ENCODE results near the gene KCNK5. TPM values are rescaled to one million over a fixed set of nuclear protein-coding genes. Genes with fewer than 3 reads are reported as not detected.

Gene KCNK5
- total RNA-seq, 1 experiment from 2014 or later: 19.8 TPM

- TF ChIP-seq CTCF (IDR thresholded peaks at IDR 0.05; ENCODE audit: insufficient read depth in 1 of 2, low read depth in 1 of 2, low read length in 1 of 2, severe bottlenecking in 1 of 2, unreplicated experiment in 1 of 2): no peak
These were observed 12.0 kb downstream of the KCNK5 start for GRCh38 chr6:39217177-39217864.

DNA sequence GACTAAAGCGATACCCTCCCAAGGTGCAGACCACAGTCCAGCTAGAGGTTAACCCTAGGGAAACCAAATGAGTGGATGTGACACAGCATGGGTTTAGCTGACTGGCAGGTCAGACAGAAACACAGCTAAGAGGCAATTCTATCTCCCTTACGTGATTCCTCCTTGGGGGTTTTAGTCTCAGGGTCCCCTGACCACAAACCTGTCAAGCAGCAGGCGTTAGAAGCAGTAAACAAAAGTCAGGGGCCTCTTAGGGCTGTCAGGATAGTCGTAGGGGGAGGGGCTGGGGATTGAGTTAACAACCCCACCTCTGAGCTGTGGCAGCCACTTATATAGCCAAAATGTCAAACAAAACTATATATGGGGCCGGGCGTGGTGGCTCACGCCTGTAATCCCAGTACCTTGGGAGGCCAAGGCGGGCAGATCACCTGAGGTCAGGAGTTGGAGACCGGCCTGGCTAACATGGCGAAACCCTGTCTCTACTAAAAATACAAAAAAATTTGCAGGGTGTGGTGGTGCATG lies 13.6 kb downstream of the KCNK5 start:
- H3K27me3 ChIP-seq (replicated peaks; ENCODE audit: control insufficient read depth, insufficient read depth, low read length): no peaks in the 10 kb centered on the region
- H3K36me3 ChIP-seq (ENCODE audit: control insufficient read depth, insufficient read depth, low read length): no peaks in the 10 kb centered on the region; the same call in 1 of the 2 replicates
- no peaks in the 10 kb centered on the region for H3K9me3 ChIP-seq
- H3K27ac Mint-ChIP-seq (ENCODE audit: unreplicated experiment): peak overlapping the region; percentile 10
- peaks cover 30% of the 10 kb centered on the region for H3K4me1 ChIP-seq
- no peak overlapping the region for H3K4me3 Mint-ChIP-seq (ENCODE audit: unreplicated experiment)
- DNase-seq: no peak
- no peaks in the 10 kb centered on the region for H3K9me3 Mint-ChIP-seq (ENCODE audit: unreplicated experiment)
- intact Hi-C loops (cut with micrococcal nuclease; ENCODE audit: unreplicated experiment): no loop called here
- ChIA-PET CTCF (no interaction called here), POLR2A (no interaction called here)
- TF ChIP-seq CTCF (IDR thresholded peaks at IDR 0.05; ENCODE audit: insufficient read depth in 1 of 2, low read depth in 1 of 2, low read length in 1 of 2, severe bottlenecking in 1 of 2, unreplicated experiment in 1 of 2): no peak
- peaks cover 34% of the 10 kb centered on the region for H3K36me3 Mint-ChIP-seq (ENCODE audit: insufficient read depth, unreplicated experiment)
- BruUV-seq (replicated peaks): no TSS peak
- H3K4me1 Mint-ChIP-seq (ENCODE audit: low read depth, unreplicated experiment): no peaks in the 10 kb centered on the region
- H3K4me3 ChIP-seq (ENCODE audit: low read depth, low read length): no peak overlapping the region
- H3K27me3 Mint-ChIP-seq (ENCODE audit: insufficient read depth, unreplicated experiment): no peaks in the 10 kb centered on the region

More at GRCh38 chr6:39217177-39217864, 12.0 kb downstream of the KCNK5 start:
- Mint-ChIP-seq H3K36me3 (ENCODE audit: insufficient read depth, unreplicated experiment) (peaks cover 24% of the 10 kb centered on the region), H3K27me3 (ENCODE audit: insufficient read depth, unreplicated experiment) (no peaks in the 10 kb centered on the region), H3K4me3 (ENCODE audit: unreplicated experiment) (no peak overlapping the region), H3K27ac (ENCODE audit: unreplicated experiment) (no peak overlapping the region), H3K9me3 (ENCODE audit: unreplicated experiment) (no peaks in the 10 kb centered on the region), H3K4me1 (ENCODE audit: low read depth, unreplicated experiment) (peaks cover 4% of the 10 kb centered on the region)
- Histone ChIP-seq H3K36me3 (ENCODE audit: control insufficient read depth, insufficient read depth, low read length) (no peaks in the 10 kb centered on the region; the same call in none of the 2 replicates), H3K9me3 (no peaks in the 10 kb centered on the region), H3K4me1 (peaks cover 22% of the 10 kb centered on the region), H3K27me3 (replicated peaks; ENCODE audit: control insufficient read depth, insufficient read depth, low read length) (no peaks in the 10 kb centered on the region), H3K4me3 (ENCODE audit: low read depth, low read length) (no peak overlapping the region)
- ChIA-PET POLR2A (no interaction called here), CTCF (interaction anchor here (0.6 to 0.7 kb wide), 3 partner anchors 10 to 522 kb away, joined by 3 to 12 read pairs (median 8); no protein-coding TSS in a partner anchor)
- intact Hi-C loops (cut with micrococcal nuclease; ENCODE audit: unreplicated experiment): no loop called here
- no peak for DNase-seq
- no TSS peak for BruUV-seq (replicated peaks)

DNA sequence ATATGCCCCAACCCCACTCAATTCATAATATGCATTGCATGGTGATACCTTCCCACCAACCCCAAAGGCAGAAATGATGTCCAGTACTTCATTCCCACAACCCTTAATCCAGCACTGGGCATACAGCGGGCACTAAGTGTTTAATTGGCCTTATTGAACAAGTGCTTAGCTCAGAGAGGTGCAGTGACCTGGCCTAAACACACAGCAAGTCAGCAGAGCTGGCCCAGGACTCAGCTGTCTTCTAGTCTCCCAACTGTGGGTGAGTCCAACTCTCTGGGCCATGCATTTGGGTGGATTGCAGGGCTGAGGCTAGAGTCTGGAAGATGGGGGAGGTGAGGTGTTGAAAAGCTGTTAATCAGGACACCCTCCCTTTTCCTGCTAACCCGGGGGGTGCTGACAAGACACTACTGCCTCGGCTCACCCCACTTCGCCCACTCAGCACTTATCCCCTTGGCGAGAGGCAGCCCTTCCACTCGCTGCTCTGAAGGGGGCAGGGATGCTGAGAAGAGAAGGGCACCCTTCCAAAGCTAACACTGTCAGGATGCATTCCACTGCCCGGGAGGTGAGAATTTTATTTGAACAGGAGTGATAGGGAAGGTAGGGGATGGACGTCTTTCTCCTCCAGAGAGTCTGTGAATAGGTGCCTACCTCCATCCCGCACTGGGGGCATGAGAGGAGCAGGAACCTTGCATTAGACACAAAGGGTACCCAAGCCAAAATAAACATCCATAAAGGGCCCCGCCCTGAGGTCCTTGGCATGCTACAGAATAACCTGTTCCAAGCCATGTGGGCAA lies 14.2 kb downstream of the KCNK5 start:
- H3K36me3 Mint-ChIP-seq (ENCODE audit: insufficient read depth, unreplicated experiment): peaks cover 34% of the 10 kb centered on the region
- no peak for TF ChIP-seq CTCF (IDR thresholded peaks at IDR 0.05; ENCODE audit: insufficient read depth in 1 of 2, low read depth in 1 of 2, low read length in 1 of 2, severe bottlenecking in 1 of 2, unreplicated experiment in 1 of 2)
- Histone ChIP-seq H3K27me3 (replicated peaks; ENCODE audit: control insufficient read depth, insufficient read depth, low read length) (no peaks in the 10 kb centered on the region), H3K36me3 (ENCODE audit: control insufficient read depth, insufficient read depth, low read length) (no peaks in the 10 kb centered on the region; the same call in 1 of the 2 replicates), H3K4me1 (peaks cover 36% of the 10 kb centered on the region), H3K9me3 (no peaks in the 10 kb centered on the region), H3K4me3 (ENCODE audit: low read depth, low read length) (no peak overlapping the region)
- peaks cover under 1% of the 10 kb centered on the region for H3K4me1 Mint-ChIP-seq (ENCODE audit: low read depth, unreplicated experiment)
- intact Hi-C loops (cut with micrococcal nuclease; ENCODE audit: unreplicated experiment): no loop called here
- no peaks in the 10 kb centered on the region for H3K9me3 Mint-ChIP-seq (ENCODE audit: unreplicated experiment)
- POLR2A ChIA-PET: no interaction called here
- CTCF ChIA-PET: no interaction called here
- no peak for DNase-seq
- peak overlapping the region; percentile 10 for H3K27ac Mint-ChIP-seq (ENCODE audit: unreplicated experiment)
- no peaks in the 10 kb centered on the region for H3K27me3 Mint-ChIP-seq (ENCODE audit: insufficient read depth, unreplicated experiment)
- H3K4me3 Mint-ChIP-seq (ENCODE audit: unreplicated experiment): no peak overlapping the region
- BruUV-seq (replicated peaks): no TSS peak

Data from Caco-2 (cell line).